OCI-LY7 (cell line): ENCODE results near the gene CNTNAP4. TPM values are rescaled to one million over a fixed set of nuclear protein-coding genes. Genes with fewer than 3 reads are reported as not detected.

Experiments
- BruUV-seq: library from RNA; stranded (reverse); fragments of 400-500 nt; replicated peaks from 2 replicates; lab custom pipeline; 2021; lab: Mats Ljungman, UMichigan
- CTCF ChIA-PET: fragments of 300-600 bp; sonication (Branson Sonifier 250); formaldehyde crosslinking; loops from one replicate; lab custom pipeline; 2022; ENCODE audit warnings: antibody characterized with exemption; ENCODE audit not compliant: unreplicated experiment; lab: Charles Lee
- POLR2A ChIA-PET: fragments of 300-600 bp; sonication (Branson Sonifier 250); formaldehyde crosslinking; loops from one replicate; lab custom pipeline; 2022; ENCODE audit warnings: antibody characterized with exemption; lab: Charles Lee
- DNase-seq: peaks from one replicate; pipeline ENCODE4 v3.0.0-alpha.2; 2015; ENCODE audit warnings: low spot score
- H2AFZ ChIP-seq: fragments of 200-600 bp; sonication (generic), shearing (Covaris generic); 2 replicates; pipeline ENCODE4 v1.6.1; 2014; ENCODE audit warnings: mild to moderate bottlenecking, antibody characterized with exemption, low read length, moderate library complexity
- H3K27ac ChIP-seq: fragments of 200-600 bp; sonication (generic); 2 replicates; pipeline ENCODE4 v1.5.1; 2014; ENCODE audit warnings: mixed run types, low read depth, mild to moderate bottlenecking, moderate library complexity, low read length, inconsistent platforms; ENCODE audit not compliant: poor library complexity, severe bottlenecking
- H3K36me3 ChIP-seq: fragments of 200-600 bp; sonication (generic); 2 replicates; pipeline ENCODE4 v1.6.1; 2014; ENCODE audit warnings: mild to moderate bottlenecking, antibody characterized with exemption, low read length, moderate library complexity, mixed read lengths; ENCODE audit not compliant: insufficient read depth
- H3K4me1 ChIP-seq: fragments of 200-600 bp; sonication (generic); 2 replicates; pipeline ENCODE4 v1.5.1; 2014; ENCODE audit warnings: mild to moderate bottlenecking, low read length; ENCODE audit not compliant: insufficient read depth, poor library complexity, severe bottlenecking
- H3K4me2 ChIP-seq: fragments of 200-600 bp; sonication (generic); 2 replicates; pipeline ENCODE4 v1.6.1; 2014; ENCODE audit warnings: mild to moderate bottlenecking, low read length
- H3K4me3 ChIP-seq: fragments of 200-600 bp; sonication (generic); 2 replicates; pipeline ENCODE4 v1.5.1; 2014; ENCODE audit warnings: mild to moderate bottlenecking, low read depth, low read length; ENCODE audit not compliant: poor library complexity, severe bottlenecking
- H3K79me2 ChIP-seq: fragments of 200-600 bp; sonication (generic); 2 replicates; pipeline ENCODE4 v1.6.1; 2016; ENCODE audit warnings: low read depth, mild to moderate bottlenecking, low read length, moderate library complexity, mixed read lengths; ENCODE audit not compliant: insufficient read depth
- H3K9me2 ChIP-seq: fragments of 200-600 bp; sonication (generic); 2 replicates; pipeline ENCODE4 v1.6.1; 2016; ENCODE audit warnings: mild to moderate bottlenecking, low read length, mixed read lengths; ENCODE audit not compliant: insufficient read depth
- H3K9me3 ChIP-seq: fragments of 200-600 bp; sonication (generic); 2 replicates; pipeline ENCODE4 v1.6.1; 2014; ENCODE audit warnings: mild to moderate bottlenecking, mixed run types, low read length, mixed read lengths
- H4K20me1 ChIP-seq: fragments of 200-600 bp; sonication (generic); 2 replicates; pipeline ENCODE4 v1.6.1; 2014; ENCODE audit warnings: mild to moderate bottlenecking, antibody characterized with exemption, low read length, moderate library complexity, mixed read lengths; ENCODE audit not compliant: insufficient read depth
- EZH2phosphoT487 ChIP-seq: fragments of 200-600 bp; sonication (generic); IDR thresholded peaks from 2 replicates; pipeline ENCODE4 v1.6.1; 2018; ENCODE audit warnings: low read depth, borderline replicate concordance, mild to moderate bottlenecking, mixed run types, antibody characterized with exemption, low read length, moderate library complexity, mixed read lengths
- intact Hi-C: fragments of 100-400 bp; cut with micrococcal nuclease; formaldehyde crosslinking; loops from one replicate; pipeline ENCODE4 v1.10.0; 2022; ENCODE audit not compliant: unreplicated experiment
- total RNA-seq, 2 experiments: library from RNA; depleted of rRNA in 1 of 2; stranded (reverse); fragments of >200 nt in 1 of 2; shearing (Covaris generic) in 1 of 2; gene quantifications; 2 replicates each; pipeline ENCODE4 v1.2.3, GENCODE V29; 2014 to 2022
- TF ChIP-seq, protein P1 (sequence below): fragments of 200-600 bp; sonication (generic); conservative IDR thresholded peaks from 2 replicates; pipeline ENCODE4 v1.5.1; 2014; ENCODE audit warnings: mild to moderate bottlenecking, antibody characterized with exemption, low read length, moderate library complexity, mixed read lengths

Gene CNTNAP4
- total RNA-seq, 2 experiments from 2014 or later: not detected

DNA sequence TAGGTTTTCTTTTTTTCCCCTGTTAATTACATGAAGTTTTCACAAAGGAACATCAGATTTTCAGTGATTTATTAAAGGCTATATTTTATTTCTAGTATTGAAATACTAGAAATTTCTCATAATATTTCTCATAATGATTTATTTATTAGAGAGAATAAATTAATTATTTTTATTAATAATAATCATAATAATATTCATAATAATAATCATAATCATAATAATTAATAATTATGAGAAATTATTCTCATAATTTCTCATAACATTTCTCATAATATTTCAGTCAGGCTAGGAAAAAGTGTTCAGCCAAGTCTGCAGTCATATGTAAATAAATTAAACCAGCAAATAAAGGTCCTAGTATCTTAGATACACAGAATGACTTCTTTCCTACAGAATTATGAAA, 41.4 kb downstream of the CNTNAP4 start:
- Histone ChIP-seq H2AFZ (no peak overlapping the region), H3K4me1 (no peaks in the 10 kb centered on the region), H4K20me1 (no peaks in the 10 kb centered on the region), H3K4me2 (no peak overlapping the region), H3K27ac (no peak overlapping the region), H3K79me2 (no peaks in the 10 kb centered on the region), H3K4me3 (no peak overlapping the region), H3K9me3 (no peaks in the 10 kb centered on the region), H3K36me3 (no peaks in the 10 kb centered on the region), H3K9me2 (no peaks in the 10 kb centered on the region)
- no TSS peak for BruUV-seq
- intact Hi-C loops: no loop called here
- no peak for DNase-seq
- ChIA-PET CTCF (no interaction called here), POLR2A (no interaction called here)
- TF ChIP-seq, protein P1, sequence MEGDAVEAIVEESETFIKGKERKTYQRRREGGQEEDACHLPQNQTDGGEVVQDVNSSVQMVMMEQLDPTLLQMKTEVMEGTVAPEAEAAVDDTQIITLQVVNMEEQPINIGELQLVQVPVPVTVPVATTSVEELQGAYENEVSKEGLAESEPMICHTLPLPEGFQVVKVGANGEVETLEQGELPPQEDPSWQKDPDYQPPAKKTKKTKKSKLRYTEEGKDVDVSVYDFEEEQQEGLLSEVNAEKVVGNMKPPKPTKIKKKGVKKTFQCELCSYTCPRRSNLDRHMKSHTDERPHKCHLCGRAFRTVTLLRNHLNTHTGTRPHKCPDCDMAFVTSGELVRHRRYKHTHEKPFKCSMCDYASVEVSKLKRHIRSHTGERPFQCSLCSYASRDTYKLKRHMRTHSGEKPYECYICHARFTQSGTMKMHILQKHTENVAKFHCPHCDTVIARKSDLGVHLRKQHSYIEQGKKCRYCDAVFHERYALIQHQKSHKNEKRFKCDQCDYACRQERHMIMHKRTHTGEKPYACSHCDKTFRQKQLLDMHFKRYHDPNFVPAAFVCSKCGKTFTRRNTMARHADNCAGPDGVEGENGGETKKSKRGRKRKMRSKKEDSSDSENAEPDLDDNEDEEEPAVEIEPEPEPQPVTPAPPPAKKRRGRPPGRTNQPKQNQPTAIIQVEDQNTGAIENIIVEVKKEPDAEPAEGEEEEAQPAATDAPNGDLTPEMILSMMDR: no peak

DNA sequence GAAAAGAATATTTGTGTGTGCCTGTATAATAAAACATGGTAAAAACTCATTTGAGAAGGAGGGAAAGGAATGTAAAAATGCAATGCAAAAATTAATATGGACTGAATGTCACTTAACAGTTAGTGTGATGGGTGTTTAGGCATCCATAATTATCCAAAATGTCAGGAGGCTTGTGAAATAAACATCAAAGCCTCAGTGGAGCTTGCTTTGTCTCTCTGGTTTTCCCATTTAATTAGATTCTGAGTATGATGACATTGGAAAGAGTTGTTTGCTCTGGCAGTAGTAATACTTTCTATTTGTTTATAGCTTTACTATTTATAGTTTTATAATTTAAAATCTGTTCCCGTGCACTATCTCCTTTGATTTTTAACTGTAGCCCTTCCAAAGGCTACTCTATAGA, 51.9 kb downstream of the CNTNAP4 start:
- H2AFZ ChIP-seq: no peak overlapping the region
- peaks cover 12% of the 10 kb centered on the region for H3K4me1 ChIP-seq
- no peaks in the 10 kb centered on the region for H3K9me2 ChIP-seq
- H3K27ac ChIP-seq: no peak overlapping the region
- H3K36me3 ChIP-seq: no peaks in the 10 kb centered on the region
- intact Hi-C loops: no loop called here
- no peaks in the 10 kb centered on the region for H4K20me1 ChIP-seq
- no peak overlapping the region for H3K4me2 ChIP-seq
- TF ChIP-seq EZH2phosphoT487: no peak
- TF ChIP-seq, protein P1: no peak
- H3K9me3 ChIP-seq: no peaks in the 10 kb centered on the region; the same call in 1 of the 2 replicates
- no peak overlapping the region for H3K4me3 ChIP-seq
- ChIA-PET CTCF (no interaction called here), POLR2A (interaction anchor here (0.6 to 1.5 kb wide), 2 partner anchors 10 to 18 kb away, joined by 3 to 4 read pairs; no protein-coding TSS in a partner anchor)
- no TSS peak for BruUV-seq
- no peaks in the 10 kb centered on the region for H3K79me2 ChIP-seq
- no peak for DNase-seq

DNA sequence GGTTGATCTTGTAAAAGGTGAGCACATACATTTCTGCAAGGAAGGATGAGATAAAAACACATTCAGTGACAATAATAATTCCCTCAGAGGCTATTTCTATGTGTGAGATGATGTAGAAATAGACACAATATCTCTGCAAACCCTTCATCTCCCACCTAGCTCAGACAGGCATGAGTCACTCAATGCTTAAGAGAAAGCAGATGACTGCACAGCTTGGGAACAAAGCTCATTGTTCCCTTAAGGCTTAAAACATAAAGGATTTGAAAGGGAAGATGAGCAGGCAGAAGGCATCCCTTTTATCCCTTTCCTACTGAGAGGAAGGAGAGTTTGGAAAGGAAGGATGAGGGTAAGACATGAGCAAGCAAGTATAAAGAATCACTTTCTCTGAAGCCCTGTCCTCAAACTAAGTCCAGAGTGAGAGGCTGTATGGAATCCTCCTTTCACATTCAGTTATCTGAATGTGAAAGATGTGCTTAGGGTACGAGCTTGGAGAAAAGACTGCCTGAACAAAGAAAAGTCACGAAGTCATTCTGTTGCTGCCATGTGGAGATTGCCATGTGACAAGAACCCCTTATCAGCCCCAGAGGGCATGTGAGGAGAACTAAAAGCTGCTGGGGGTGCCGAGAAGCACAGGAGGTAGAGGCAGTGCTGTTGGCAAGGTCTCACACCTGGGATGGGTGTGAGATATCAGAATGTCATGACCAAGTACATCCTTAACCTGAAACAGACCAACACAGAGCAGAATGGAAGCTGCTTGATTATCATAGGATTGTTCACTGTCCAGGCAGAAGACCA, 58.2 kb downstream of the CNTNAP4 start:
- intact Hi-C loops: no loop called here
- Histone ChIP-seq H4K20me1 (no peaks in the 10 kb centered on the region), H3K9me2 (no peaks in the 10 kb centered on the region), H3K27ac (no peak overlapping the region), H3K36me3 (no peaks in the 10 kb centered on the region), H3K4me1 (peaks cover 12% of the 10 kb centered on the region), H3K4me2 (no peak overlapping the region), H3K9me3 (peaks cover 6% of the 10 kb centered on the region; the same call in 1 of the 2 replicates), H3K4me3 (no peak overlapping the region), H2AFZ (no peak overlapping the region), H3K79me2 (no peaks in the 10 kb centered on the region)
- no peak for DNase-seq
- TF ChIP-seq, protein P1: no peak
- TF ChIP-seq EZH2phosphoT487: no peak
- CTCF ChIA-PET: no interaction called here
- POLR2A ChIA-PET: no interaction called here
- BruUV-seq: no TSS peak
